NCI-H2081 treated with DMSO at 0.1 percent for 48 hours (cell line): Measurements from ENCODE around the gene UBTD2.
A peak's percentile ranks its signal among the peaks of the same experiment; 100 is the strongest.
"Not testable (repeated sequence)": the region's sequence is repeated elsewhere in the genome, so short reads cannot be mapped to it uniquely, and the experiment has no call there.

ENCODE experiments used
- DNase-seq: peaks from one replicate; lab custom pipeline; 2025; lab: John Stamatoyannopoulos, UW

Gene UBTD2

GRCh38 chr5:172293054-172293744, 9.6 kb upstream of the UBTD2 start:
- DNase-seq: peak; percentile 31

- DNase-seq: not testable (repeated sequence)
Observed at GRCh38 chr5:172291837-172292236, 8.3 kb upstream of the UBTD2 start.

- DNase-seq: no peak
Observed at GRCh38 chr5:172288465-172288864, 4.9 kb upstream of the UBTD2 start.

DNA sequence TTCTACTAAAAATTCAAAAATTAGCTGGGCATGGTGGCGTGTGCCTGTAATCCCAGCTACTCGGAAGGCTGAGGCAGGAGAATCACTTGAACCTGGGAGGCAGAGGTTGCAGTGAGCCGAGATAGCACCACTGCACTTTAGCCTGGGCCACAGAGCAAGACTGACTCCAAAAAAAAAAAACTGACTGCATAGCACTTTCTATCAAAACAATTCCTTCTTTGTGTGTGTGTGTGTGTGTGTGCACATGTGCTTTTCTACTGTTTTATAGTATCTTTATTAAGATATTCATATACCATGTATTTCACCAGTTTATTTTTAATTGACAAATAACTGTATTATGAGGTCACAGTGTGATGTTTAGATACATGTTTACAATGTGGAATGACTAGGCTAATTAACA, 3.6 kb upstream of the UBTD2 start:
- not testable (repeated sequence) for DNase-seq

GRCh38 chr5:172285226-172286143, 1.9 kb upstream of the UBTD2 start:
- no peak for DNase-seq

DNA sequence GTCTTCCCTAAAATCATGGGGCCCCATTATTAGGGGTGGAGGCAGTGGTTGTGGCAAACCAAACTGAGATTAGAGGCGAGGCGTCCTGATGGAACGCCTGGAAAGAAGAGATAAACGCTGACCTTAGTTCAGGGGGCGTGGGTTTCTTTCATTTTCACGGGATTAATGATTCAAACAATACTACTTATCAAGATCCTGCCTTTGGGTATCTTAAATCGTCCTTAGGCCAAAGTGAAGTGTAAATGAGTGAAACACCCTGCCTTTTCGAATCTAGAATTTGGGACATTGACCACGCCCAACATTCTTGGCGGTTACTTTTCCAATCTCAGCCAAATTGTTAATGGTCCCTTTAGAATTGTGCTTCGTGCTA, 1.0 kb upstream of the UBTD2 start:
- DNase-seq: no peak

GRCh38 chr5:172283862-172284610, 472 bp upstream of the UBTD2 start:
- no peak for DNase-seq

DNA sequence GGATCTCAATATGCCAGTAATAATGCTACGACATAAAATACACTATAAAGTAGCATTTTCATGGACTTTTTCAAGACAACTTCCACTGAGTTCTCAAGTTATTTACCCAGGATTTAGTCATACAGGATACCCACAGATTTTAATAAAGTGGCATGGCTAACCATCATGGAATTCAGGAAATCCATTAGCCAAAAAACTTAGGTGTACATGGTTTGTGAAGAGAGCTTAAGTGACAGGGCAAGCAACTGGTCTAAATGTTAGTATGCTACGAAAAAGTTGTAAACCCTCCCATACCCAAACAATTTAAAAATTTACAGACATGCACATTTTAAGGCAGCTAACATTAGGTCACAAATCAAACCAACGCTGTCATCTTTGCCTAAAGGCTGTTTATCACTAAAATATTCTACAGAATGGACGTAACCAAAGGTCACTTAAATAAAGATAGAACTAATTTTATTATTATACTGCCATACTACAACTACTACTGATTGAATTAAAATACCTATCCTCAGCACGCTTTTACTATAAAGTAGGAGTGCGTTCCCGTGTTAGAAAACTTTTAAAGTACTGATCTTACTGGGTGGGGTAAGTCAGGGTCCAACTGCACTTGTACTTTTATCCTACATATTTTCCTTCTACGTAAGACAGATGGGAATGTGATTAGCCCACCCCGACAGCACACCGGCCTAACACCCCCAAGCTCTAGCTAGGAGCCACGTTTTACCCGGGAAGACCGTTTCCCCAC, 1.1 kb downstream of the UBTD2 start:
- DNase-seq: no peak

DNA sequence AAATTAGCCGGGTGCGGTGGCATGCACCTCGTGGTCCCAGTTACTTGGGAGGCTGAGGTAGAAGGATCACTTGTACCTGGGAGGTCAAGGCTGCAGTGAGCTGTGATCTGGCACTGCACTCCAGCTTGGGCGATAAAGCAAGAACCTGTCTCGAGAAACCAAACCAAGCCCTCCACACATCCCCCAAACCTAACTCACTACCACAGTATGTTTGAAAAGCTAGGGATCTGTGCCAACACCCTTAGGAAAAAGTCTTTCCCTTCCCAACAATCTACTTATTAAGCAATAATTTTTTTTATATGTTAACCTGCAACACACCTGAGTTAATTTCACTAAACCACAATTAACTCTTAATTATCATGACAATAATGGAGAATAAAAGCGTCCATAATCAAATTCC, 2.2 kb downstream of the UBTD2 start:
- no peak for DNase-seq

DNA sequence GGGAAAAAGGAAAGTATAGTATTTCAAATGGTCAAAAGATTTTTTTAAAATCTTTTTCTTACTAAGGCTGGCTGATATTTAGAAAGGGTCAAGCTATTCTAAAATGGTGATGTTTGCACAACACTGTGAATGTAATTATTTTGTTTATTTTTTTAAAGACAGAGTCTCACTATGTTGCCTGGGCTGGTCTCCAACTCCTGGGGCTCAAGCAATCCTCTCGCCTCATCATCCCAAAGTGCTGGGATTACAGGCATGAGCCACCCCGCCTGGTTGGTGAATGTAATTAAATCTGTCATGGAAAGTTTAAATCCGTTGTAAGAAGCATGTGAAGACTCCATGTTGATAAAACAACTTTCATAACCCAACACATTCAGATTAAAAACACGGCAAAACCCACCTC, 2.6 kb downstream of the UBTD2 start:
- peak; percentile 4 for DNase-seq

- DNase-seq: no peak
Observed at GRCh38 chr5:172280317-172280716, 3.2 kb downstream of the UBTD2 start.

- DNase-seq: no peak
Observed at GRCh38 chr5:172278356-172278755, 5.2 kb downstream of the UBTD2 start.

DNA sequence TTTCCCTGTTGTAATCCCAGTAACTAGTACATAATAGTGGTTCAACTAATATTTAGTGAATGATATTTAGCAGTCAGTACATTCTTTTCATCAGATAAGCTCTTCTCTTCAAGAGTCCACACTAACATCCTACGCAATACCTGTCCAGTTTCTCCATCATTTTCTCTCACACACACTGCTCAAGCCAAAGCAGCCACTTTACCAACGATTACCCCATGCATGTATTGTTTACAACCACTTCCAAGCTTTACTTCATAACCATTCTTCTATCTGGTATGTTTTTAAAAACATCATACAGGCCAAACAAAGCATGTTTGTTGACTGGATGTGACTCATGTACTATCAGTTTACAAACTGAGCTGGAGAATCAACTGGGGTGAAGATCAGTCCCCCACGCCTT, 7.3 kb downstream of the UBTD2 start:
- DNase-seq: no peak

DNA sequence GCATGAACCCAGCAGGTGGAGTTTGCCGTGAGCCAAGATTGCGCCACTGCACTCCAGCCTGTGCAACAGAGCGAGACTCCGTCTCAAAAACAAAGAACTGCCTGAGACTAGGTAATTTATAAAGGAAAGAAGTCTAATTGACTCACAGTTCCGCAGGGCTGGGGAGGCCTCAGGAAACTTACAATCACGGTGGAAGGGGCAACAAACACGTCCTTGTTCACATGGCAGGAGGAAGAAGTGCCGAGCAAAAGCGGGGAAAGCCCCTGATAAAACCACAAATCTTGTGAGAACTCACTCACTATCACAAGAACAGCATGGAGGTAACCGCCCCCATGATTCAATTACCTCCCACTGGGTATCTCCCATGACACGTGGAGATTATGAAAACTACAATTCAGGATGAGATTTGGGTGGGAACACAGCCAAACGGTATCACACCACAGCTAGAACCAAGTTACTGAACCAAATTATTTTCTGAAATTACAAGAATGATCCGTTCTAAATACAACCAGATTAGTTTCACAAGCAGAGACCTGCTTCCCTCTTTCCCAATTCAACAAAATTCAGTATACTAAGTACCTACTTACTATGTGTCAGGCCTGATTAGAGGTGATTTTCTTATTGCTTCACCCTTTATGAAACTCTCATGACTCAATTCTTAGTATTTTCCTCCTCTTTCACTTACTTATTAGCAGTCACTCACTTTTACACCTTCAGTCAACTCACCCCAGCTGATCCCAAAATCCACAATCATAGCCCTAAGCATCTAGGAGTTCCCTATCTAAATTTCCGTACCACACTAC, 8.4 kb downstream of the UBTD2 start:
- DNase-seq: no peak

DNA sequence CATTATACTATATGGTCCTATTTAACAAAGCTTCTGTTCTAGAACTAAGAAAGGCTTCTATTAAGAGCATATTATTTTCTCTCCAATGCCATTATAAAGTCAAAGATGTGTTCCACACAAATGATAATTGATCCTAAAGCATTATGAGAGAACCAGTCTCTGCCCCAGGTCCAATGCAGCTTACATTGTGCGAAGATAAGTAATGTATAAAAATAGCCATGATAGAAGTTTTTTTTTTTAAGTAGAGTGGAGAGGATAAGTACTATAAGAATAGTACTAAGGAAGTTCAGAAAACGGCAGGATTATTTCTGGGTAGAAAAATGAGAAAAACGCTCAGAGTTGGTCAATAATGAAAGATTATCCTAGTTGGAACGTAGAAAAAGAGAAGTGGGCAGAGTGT, 15.6 kb downstream of the UBTD2 start:
- DNase-seq: no peak

DNA sequence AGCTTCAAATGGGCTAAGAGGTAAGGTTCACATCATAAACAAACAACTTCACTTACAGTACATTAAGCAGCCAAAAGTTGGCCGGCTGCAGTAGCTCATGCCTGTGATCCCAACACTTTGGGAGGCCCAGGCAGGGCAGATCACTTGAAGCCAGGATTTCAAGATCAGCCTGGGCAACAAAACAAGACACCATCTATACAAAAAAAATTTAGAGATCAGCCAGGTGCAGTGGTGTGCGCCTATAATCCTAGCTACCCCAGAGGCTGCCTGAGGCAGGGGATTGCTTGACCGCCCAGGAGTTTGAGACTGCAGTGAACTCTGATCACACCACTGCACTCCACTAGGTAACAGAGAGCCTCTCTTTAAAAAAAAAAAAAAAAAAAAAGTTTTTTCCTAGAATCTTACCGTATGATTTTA, 16.9 kb downstream of the UBTD2 start:
- DNase-seq: no peak

DNA sequence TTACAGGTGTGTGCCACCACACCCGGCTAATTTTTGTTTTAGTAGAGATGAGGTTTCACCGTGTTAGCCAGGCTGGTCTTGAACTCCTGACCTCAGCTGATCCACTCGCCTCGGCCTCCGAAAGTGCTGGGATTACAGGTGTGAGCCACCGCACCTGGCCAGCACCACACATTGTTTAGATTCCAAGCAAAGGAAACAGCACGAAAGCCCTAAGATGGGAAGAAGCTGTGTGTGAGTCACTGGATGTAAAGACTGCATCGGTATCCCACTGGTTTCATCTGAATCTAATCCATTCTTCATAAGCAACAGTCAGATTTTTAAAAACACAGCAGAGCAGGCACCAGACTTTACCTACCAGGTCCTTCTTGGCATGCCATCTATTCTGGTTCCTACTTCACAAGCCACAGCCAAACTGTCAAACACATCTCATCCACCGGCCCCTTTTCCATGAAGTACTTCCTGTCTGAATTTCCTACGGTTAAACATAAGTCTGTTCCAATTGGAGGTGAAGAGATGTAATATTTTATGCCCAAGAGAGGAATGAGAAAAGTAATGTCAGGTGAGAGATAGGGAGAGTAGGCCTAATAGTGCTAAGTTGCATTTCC, 17.4 kb downstream of the UBTD2 start:
- no peak for DNase-seq

DNA sequence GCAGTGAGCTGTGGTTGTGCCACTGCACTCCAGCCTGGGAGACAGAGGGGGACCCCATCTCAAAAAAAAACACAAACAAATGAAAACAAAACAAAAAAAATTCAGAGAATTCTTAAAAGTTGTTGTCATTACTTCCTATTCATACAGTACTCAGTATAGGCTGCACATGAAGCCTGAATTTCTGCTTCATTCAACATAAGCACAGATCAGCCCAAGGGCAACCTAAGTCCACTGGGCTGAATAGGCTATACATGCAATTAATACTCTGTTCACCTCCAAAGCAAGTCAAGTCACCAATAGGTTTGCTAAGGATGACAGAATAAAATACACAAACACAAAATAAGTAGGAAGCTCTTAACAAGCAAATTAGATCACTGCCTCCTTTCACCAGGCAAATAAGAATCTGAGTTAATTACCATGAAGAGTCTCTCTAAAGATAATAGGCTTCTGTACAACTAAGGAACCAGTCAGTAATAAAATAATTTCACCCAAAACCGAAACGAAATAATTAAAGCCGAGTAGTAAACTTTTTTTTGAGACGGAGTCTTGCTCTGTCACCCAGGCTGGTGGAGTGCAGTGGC, 18.7 kb downstream of the UBTD2 start:
- DNase-seq: no peak

- DNase-seq: no peak
Observed at GRCh38 chr5:172255444-172255843, 28.1 kb downstream of the UBTD2 start.

DNA sequence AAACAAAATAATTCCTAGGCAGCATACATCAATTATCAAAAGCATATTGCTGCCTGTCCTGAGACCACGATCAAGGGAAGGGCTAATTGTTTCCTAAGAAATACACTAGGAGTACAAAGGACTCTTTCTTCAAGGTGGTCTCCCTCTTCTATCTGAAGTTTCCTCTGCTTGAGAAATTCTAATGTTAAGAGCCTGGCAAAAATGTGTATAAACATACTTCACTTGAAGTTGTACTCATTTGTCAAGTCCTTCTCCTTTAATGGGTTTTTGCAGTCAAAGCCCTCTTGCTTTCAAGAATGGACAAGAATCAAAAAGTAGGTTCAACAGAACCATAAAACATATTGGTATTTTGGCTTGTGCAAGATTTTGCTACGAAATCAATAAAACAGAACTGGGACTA, 31.1 kb downstream of the UBTD2 start:
- no peak for DNase-seq
